Activated T-cell treated with anti-CD3 and anti-CD28 coated beads, Interleukin-2, amount 50 U/mL, for 48 hours (primary cell): ENCODE data around the gene CLDN18.

Source experiments
- DNase-seq, 2 experiments: peaks; one replicate each; pipeline ENCODE4 v3.0.0-alpha.2; 2020

CLDN18 gene

GRCh38 chr3:138065949-138066348 is 56.0 kb downstream of the CLDN18 start:
- DNase-seq, result no peak

- peak; percentile 58 to 69 for DNase-seq
These were observed 56.4 kb downstream of the CLDN18 start for GRCh38 chr3:138066383-138066782.

GRCh38 chr3:138066972-138067371 is 57.0 kb downstream of the CLDN18 start:
- no peak for DNase-seq

GRCh38 chr3:138068046-138068445 is 58.1 kb downstream of the CLDN18 start:
- no peak for DNase-seq

- peak; percentile 88 to 91 for DNase-seq
These were observed 58.7 kb downstream of the CLDN18 start for GRCh38 chr3:138068579-138069174.

- no peak for DNase-seq
These were observed 60.0 kb downstream of the CLDN18 start for GRCh38 chr3:138070006-138070405.

- DNase-seq, result no peak
These were observed 62.8 kb downstream of the CLDN18 start for GRCh38 chr3:138072796-138073195.

- no peak for DNase-seq
These were observed 68.1 kb downstream of the CLDN18 start for GRCh38 chr3:138078096-138078495.

- peak in 1 of 2 experiments; percentile 39 for DNase-seq
These were observed 69.0 kb downstream of the CLDN18 start for GRCh38 chr3:138078901-138079344.

GRCh38 chr3:138079901-138080300 is 69.9 kb downstream of the CLDN18 start:
- no peak for DNase-seq

GRCh38 chr3:138081371-138082084 is 71.6 kb downstream of the CLDN18 start:
- DNase-seq, result no peak

GRCh38 chr3:138082085-138082991 is 72.4 kb downstream of the CLDN18 start:
- DNase-seq, result no peak

GRCh38 chr3:138082992-138083386 is 73.0 kb downstream of the CLDN18 start:
- no peak for DNase-seq
